ENCODE results near the gene APOC3.

GRCh38 chr11:116868066-116868465 is 38.4 kb downstream of the APOC3 start:
- TF ChIP-seq CEBPB (IDR thresholded peaks at IDR 0.05; ENCODE audit: low read depth, low read length): no peak
- TF ChIP-seq CTCF (conservative IDR thresholded peaks at IDR 0.05; ENCODE audit: low read depth, low read length): no peak
- TF ChIP-seq POLR2A (IDR thresholded peaks at IDR 0.05; ENCODE audit: low read depth, low read length): no peak
- TF ChIP-seq RCOR1 (IDR thresholded peaks at IDR 0.05; ENCODE audit: insufficient replicate concordance, low read length): no peak
- no peak for TF ChIP-seq RAD21 (IDR thresholded peaks at IDR 0.05; ENCODE audit: low read length)
- no peak for TF ChIP-seq SMC3 (IDR thresholded peaks at IDR 0.05; ENCODE audit: low read depth, low read length)
- TF ChIP-seq BHLHE40 (IDR thresholded peaks at IDR 0.05; ENCODE audit: low read depth, low read length): no peak
- no peak for TF ChIP-seq USF2 (IDR thresholded peaks at IDR 0.05; ENCODE audit: low read depth, low read length)
- no peak for TF ChIP-seq MXI1 (IDR thresholded peaks at IDR 0.05; ENCODE audit: borderline replicate concordance, low read depth, low read length)
- no peak for TF ChIP-seq MAZ (IDR thresholded peaks at IDR 0.05; ENCODE audit: borderline replicate concordance, low read depth, low read length)
- TF ChIP-seq MAFK (IDR thresholded peaks at IDR 0.05; ENCODE audit: low read depth, low read length): no peak
